Mesenchymal stem cell (in vitro differentiated cells and primary cell): ENCODE measurements around the gene PPP1R14B.

Experiments used
- DNase-seq: peaks from one replicate; pipeline ENCODE4 v3.0.0-alpha.2; 2013
- H2AFZ ChIP-seq: one replicate; pipeline ENCODE4 v1.6.1; 2013; ENCODE audit warnings: low read depth, mild to moderate bottlenecking, control low read depth, inconsistent platforms, low read length, moderate library complexity
- H2AK5ac ChIP-seq: 2 replicates; pipeline ENCODE4 v1.6.1; 2013; ENCODE audit warnings: low read length, moderate library complexity, mild to moderate bottlenecking, inconsistent platforms; ENCODE audit not compliant: severe bottlenecking
- H2BK120ac ChIP-seq: one replicate; pipeline ENCODE4 v1.6.1; 2013; ENCODE audit warnings: low read depth, mild to moderate bottlenecking, inconsistent platforms, low read length, moderate library complexity
- H2BK12ac ChIP-seq, 2 experiments: one replicate each; pipeline ENCODE4 v1.6.1; 2013; ENCODE audit warnings: inconsistent platforms in 2 of 2, low read length in 2 of 2, mild to moderate bottlenecking in 2 of 2, moderate library complexity in 2 of 2, control low read depth in 1 of 2
- H2BK15ac ChIP-seq: one replicate; pipeline ENCODE4 v1.6.1; 2013; ENCODE audit warnings: mild to moderate bottlenecking, low read depth, inconsistent platforms; ENCODE audit not compliant: poor library complexity, severe bottlenecking
- H2BK5ac ChIP-seq: 2 replicates; pipeline ENCODE4 v1.6.1; 2013; ENCODE audit warnings: low read depth, mild to moderate bottlenecking, low read length, control low read depth, inconsistent platforms; ENCODE audit not compliant: poor library complexity, severe bottlenecking
- H3K14ac ChIP-seq, 2 experiments: one replicate each; pipeline ENCODE4 v1.6.1; 2013; ENCODE audit warnings: inconsistent platforms in 2 of 2, low read length in 2 of 2, control low read depth in 1 of 2, mild to moderate bottlenecking in 1 of 2, moderate library complexity in 1 of 2
- H3K18ac ChIP-seq, 2 experiments: one replicate each; pipeline ENCODE4 v1.6.1; 2013; ENCODE audit warnings: inconsistent platforms in 2 of 2, low read length in 2 of 2, control low read depth in 1 of 2, low read depth in 1 of 2, mild to moderate bottlenecking in 1 of 2
- H3K23ac ChIP-seq, 2 experiments: one replicate each; pipeline ENCODE4 v1.6.1; 2013; ENCODE audit warnings: inconsistent platforms in 2 of 2, low read length in 2 of 2, mild to moderate bottlenecking in 2 of 2, moderate library complexity in 2 of 2, control low read depth in 1 of 2
- H3K27ac ChIP-seq: 2 replicates; pipeline ENCODE4 v1.5.1; 2013; ENCODE audit warnings: mild to moderate bottlenecking, moderate library complexity, low read length, control low read depth, inconsistent platforms; ENCODE audit not compliant: poor library complexity, severe bottlenecking
- H3K27me3 ChIP-seq, 2 experiments: 2 replicates each; pipeline versions ENCODE4 v1.6.1 to v1.7.0; 2013; ENCODE audit warnings: low read length in 2 of 2, mild to moderate bottlenecking in 2 of 2, moderate library complexity in 2 of 2, control low read depth in 1 of 2, inconsistent platforms in 1 of 2; ENCODE audit not compliant: control insufficient read depth in 1 of 2, insufficient read depth in 1 of 2
- H3K36me3 ChIP-seq, 2 experiments: 2 replicates each; pipeline versions ENCODE4 v1.6.1 to v1.7.0; 2013; ENCODE audit warnings: low read length in 2 of 2, control low read depth in 1 of 2, inconsistent platforms in 1 of 2, low read depth in 1 of 2, mild to moderate bottlenecking in 1 of 2; ENCODE audit not compliant: insufficient read depth in 2 of 2, control insufficient read depth in 1 of 2
- H3K4ac ChIP-seq, 2 experiments: one replicate each; pipeline ENCODE4 v1.6.1; 2013; ENCODE audit warnings: inconsistent platforms in 2 of 2, low read length in 2 of 2, mild to moderate bottlenecking in 2 of 2, moderate library complexity in 2 of 2, control low read depth in 1 of 2, low read depth in 1 of 2
- H3K4me1 ChIP-seq: 2 replicates; pipeline ENCODE4 v1.6.1; 2013; ENCODE audit warnings: low read depth, low read length, control low read depth; ENCODE audit not compliant: control insufficient read depth, insufficient read depth
- H3K4me2 ChIP-seq: 2 replicates; pipeline ENCODE4 v1.6.1; 2013; ENCODE audit warnings: low read length, mild to moderate bottlenecking, inconsistent platforms; ENCODE audit not compliant: poor library complexity, severe bottlenecking
- H3K4me3 ChIP-seq, 2 experiments: 2 replicates each; pipeline versions ENCODE4 v1.5.1 to v1.7.0; 2013; ENCODE audit warnings: low read length in 2 of 2, mild to moderate bottlenecking in 2 of 2, control low read depth in 1 of 2, low read depth in 1 of 2; ENCODE audit not compliant: insufficient read depth in 1 of 2
- H3K79me1 ChIP-seq: replicated peaks from 2 replicates; pipeline ENCODE4 v1.6.1; 2013; ENCODE audit warnings: mild to moderate bottlenecking, control low read depth, low read length, inconsistent platforms; ENCODE audit not compliant: poor library complexity, severe bottlenecking
- H3K9ac ChIP-seq: 2 replicates; pipeline ENCODE4 v1.7.0; 2013; ENCODE audit warnings: mild to moderate bottlenecking, low read length, moderate library complexity
- H3K9me3 ChIP-seq: 2 replicates; pipeline ENCODE4 v1.7.0; 2013; ENCODE audit warnings: mild to moderate bottlenecking, low read length; ENCODE audit not compliant: control insufficient read depth
- H4K8ac ChIP-seq: one replicate; pipeline ENCODE4 v1.6.1; 2013; ENCODE audit warnings: inconsistent platforms, mild to moderate bottlenecking, low read length, moderate library complexity
- H4K91ac ChIP-seq: one replicate; pipeline ENCODE4 v1.6.1; 2013; ENCODE audit warnings: mild to moderate bottlenecking, low read length, inconsistent platforms
- WGBS: methylation state at CpG from one replicate; pipeline ENCODE4 v1.1.7; 2013; ENCODE audit warnings: mixed read lengths; 5-methylcytosine and 5-hydroxymethylcytosine counted together

Gene PPP1R14B

DNA sequence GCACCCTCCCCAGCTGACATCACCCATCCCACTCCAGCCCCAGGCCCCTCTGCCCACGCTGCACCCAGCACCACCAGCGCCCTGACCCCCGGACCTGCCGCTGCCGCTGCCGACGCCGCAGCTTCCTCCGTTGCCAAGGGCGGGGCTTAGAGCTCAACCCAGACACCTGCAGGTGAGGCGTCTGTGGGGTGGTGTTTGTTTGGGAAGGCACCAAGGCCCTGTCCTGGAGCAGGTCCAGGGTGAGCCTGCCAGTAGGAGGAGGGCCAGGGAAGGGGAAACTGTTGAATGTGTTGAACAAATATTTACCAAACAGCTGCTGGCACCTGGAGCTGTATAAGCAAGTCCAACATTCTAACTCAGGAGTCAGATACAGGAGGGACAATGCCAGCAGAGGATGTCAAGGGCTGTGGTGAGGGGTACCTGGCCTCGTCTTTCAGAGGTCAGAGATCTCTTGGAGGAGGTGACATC, 9.2 kb downstream of the PPP1R14B start:
- H3K9ac ChIP-seq = no peak overlapping the region
- 95% methylated on average over 11 of the region's 12 CpGs for WGBS
- H3K4me3 ChIP-seq = no peak overlapping the region
- H3K18ac ChIP-seq = no peak overlapping the region
- H2BK15ac ChIP-seq = no peak overlapping the region
- no peak overlapping the region for H3K23ac ChIP-seq
- H3K79me1 ChIP-seq = peaks cover 37% of the 10 kb centered on the region
- H2AFZ ChIP-seq = no peak overlapping the region
- H4K8ac ChIP-seq = no peak overlapping the region
- H3K27me3 ChIP-seq = no peaks in the 10 kb centered on the region
- H3K14ac ChIP-seq = no peak overlapping the region
- no peak overlapping the region for H2BK5ac ChIP-seq
- H3K27ac ChIP-seq = no peak overlapping the region
- no peak overlapping the region for H3K4me2 ChIP-seq
- no peak for DNase-seq
- H2BK12ac ChIP-seq = peak overlapping the region in 1 of 2 experiments; percentile 28
- H2AK5ac ChIP-seq = no peak overlapping the region
- peak overlapping the region; percentile 15 for H4K91ac ChIP-seq
- no peaks in the 10 kb centered on the region for H3K9me3 ChIP-seq
- H3K36me3 ChIP-seq = peaks cover 35 to 36% of the 10 kb centered on the region in 2 experiments
- peaks cover 32% of the 10 kb centered on the region for H3K4me1 ChIP-seq
- no peak overlapping the region for H3K4ac ChIP-seq
- no peak overlapping the region for H2BK120ac ChIP-seq

- Histone ChIP-seq H2BK5ac (no peak overlapping the region), H2AFZ (no peak overlapping the region), H3K9me3 (no peaks in the 10 kb centered on the region), H3K14ac (peak overlapping the region in 1 of 2 experiments; percentile 80), H2BK120ac (peak overlapping the region; percentile 57), H3K36me3 (peaks cover 36 to 43% of the 10 kb centered on the region in 2 experiments), H4K91ac (peak overlapping the region; percentile 23), H2BK12ac (peak overlapping the region in 1 of 2 experiments; percentile 7), H3K4me2 (peak overlapping the region; percentile 73), H3K4me1 (peaks cover 41% of the 10 kb centered on the region), H3K27ac (no peak overlapping the region), H3K4ac (no peak overlapping the region), H3K79me1 (peaks cover 46% of the 10 kb centered on the region), H3K27me3 (no peaks in the 10 kb centered on the region), H3K9ac (peak overlapping the region; percentile 80), H3K4me3 (peak overlapping the region in 1 of 2 experiments; percentile 91), H2AK5ac (no peak overlapping the region), H3K18ac (peak overlapping the region in 1 of 2 experiments; percentile 37), H2BK15ac (no peak overlapping the region), H4K8ac (peak overlapping the region; percentile 10), H3K23ac (no peak overlapping the region)
- DNase-seq = no peak
- WGBS = 95% methylated on average over 10 of the region's 12 CpGs
Measured at GRCh38 chr11:64235437-64236161, 11.1 kb downstream of the PPP1R14B start.

DNA sequence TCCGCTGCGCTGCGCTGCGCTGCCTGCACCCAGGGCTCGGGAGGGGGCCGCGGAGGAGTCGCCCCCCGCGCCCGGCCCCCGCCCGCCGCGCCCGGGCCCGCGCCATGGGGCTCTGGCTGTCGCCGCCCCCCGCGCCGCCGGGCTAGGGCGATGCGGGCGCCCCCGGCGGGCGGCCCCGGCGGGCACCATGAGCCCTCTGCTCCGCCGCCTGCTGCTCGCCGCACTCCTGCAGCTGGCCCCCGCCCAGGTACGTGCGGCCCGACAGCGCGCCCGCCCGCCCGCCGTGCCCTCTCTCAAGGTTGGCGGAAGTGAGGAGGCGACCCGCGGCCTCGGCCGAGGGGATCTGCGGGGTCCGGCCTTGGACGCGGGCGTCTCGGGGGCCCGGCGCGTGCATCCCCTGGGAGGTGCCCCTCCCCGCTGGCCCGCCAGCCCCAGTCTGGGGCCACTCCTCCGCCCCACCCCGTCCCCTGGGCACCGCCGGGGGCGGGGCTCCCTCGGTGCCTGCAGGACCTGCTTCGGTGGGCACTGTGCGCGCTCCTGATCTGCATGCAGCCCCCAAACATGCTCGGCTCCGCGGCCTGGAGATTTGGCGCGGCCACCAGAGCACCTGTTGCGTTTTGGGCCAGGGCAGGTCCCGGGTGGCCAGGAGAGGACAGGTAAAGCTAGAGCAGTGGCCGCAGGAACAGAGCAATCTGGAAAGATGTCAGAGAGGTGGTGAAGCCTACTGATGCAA, 11.9 kb downstream of the PPP1R14B start:
- Histone ChIP-seq H3K9me3 (no peaks in the 10 kb centered on the region), H3K4me3 (peak overlapping the region; percentile 87 to 91), H3K27me3 (no peaks in the 10 kb centered on the region), H2BK12ac (peak overlapping the region in 1 of 2 experiments; percentile 50), H2AK5ac (no peak overlapping the region), H3K36me3 (peaks cover 33 to 43% of the 10 kb centered on the region in 2 experiments), H2BK15ac (peak overlapping the region; percentile 74), H2BK5ac (peak overlapping the region; percentile 12), H3K18ac (peak overlapping the region; percentile 24 to 98), H3K27ac (no peak overlapping the region), H3K79me1 (peaks cover 40% of the 10 kb centered on the region), H3K4ac (peak overlapping the region in 1 of 2 experiments; percentile 90), H4K8ac (peak overlapping the region; percentile 81), H2AFZ (peak overlapping the region; percentile 63), H3K4me2 (peak overlapping the region; percentile 73), H2BK120ac (peak overlapping the region; percentile 78), H3K23ac (peak overlapping the region in 1 of 2 experiments; percentile 90), H3K14ac (peak overlapping the region in 1 of 2 experiments; percentile 85), H3K9ac (peak overlapping the region; percentile 80), H4K91ac (peak overlapping the region; percentile 81), H3K4me1 (peaks cover 34% of the 10 kb centered on the region)
- DNase-seq = peak; percentile 20
- WGBS = 4% methylated on average over 43 of the region's 80 CpGs
